Measurements from ENCODE around the gene OR8B2. TPM values are rescaled to one million over a fixed set of nuclear protein-coding genes. Genes with fewer than 3 reads are reported as not detected.
"Not testable (repeated sequence)": the region's sequence is repeated elsewhere in the genome, so short reads cannot be mapped to it uniquely, and the experiment has no call there.

OR8B2 gene
- total and polyA plus RNA-seq, 2 experiments from 2014 or later: not detected

- H3K36me3 ChIP-seq: no peaks in the 10 kb centered on the region
- H3K4me3 ChIP-seq: no peak overlapping the region
- H3K27me3 ChIP-seq: peaks cover 21% of the 10 kb centered on the region
- no peaks in the 10 kb centered on the region for H3K4me1 ChIP-seq (ENCODE audit: low read depth)
- H3K9me3 ChIP-seq (ENCODE audit: low read depth): no peaks in the 10 kb centered on the region
- no peak for DNase-seq (ENCODE audit: low read depth in 1 of 2, low spot score in 1 of 2)
- H3K27ac ChIP-seq: no peak overlapping the region
- no peak for TF ChIP-seq CTCF (IDR thresholded peaks at IDR 0.05; ENCODE audit: low read depth, low read length)
Observed at GRCh38 chr11:124409906-124410305, 25.6 kb upstream of the OR8B2 start.

GRCh38 chr11:124405581-124405980 is 21.3 kb upstream of the OR8B2 start:
- no peaks in the 10 kb centered on the region for H3K4me1 ChIP-seq (ENCODE audit: low read depth)
- no peaks in the 10 kb centered on the region for H3K36me3 ChIP-seq
- H3K27me3 ChIP-seq: peaks cover 3% of the 10 kb centered on the region
- H3K27ac ChIP-seq: no peak overlapping the region
- H3K9me3 ChIP-seq (ENCODE audit: low read depth): no peaks in the 10 kb centered on the region
- no peak for DNase-seq (ENCODE audit: low read depth in 1 of 2, low spot score in 1 of 2)
- no peak overlapping the region for H3K4me3 ChIP-seq
- TF ChIP-seq CTCF (IDR thresholded peaks at IDR 0.05; ENCODE audit: low read depth, low read length): no peak

GRCh38 chr11:124403186-124403585 is 18.9 kb upstream of the OR8B2 start:
- DNase-seq (ENCODE audit: low read depth in 1 of 2, low spot score in 1 of 2); H3K27me3 ChIP-seq; H3K27ac ChIP-seq; H3K4me3 ChIP-seq; H3K9me3 ChIP-seq (ENCODE audit: low read depth); H3K36me3 ChIP-seq; H3K4me1 ChIP-seq (ENCODE audit: low read depth): not testable (repeated sequence)

GRCh38 chr11:124402326-124402922 is 18.1 kb upstream of the OR8B2 start:
- Histone ChIP-seq H3K4me1 (ENCODE audit: low read depth) (no peaks in the 10 kb centered on the region), H3K9me3 (ENCODE audit: low read depth) (no peaks in the 10 kb centered on the region), H3K27ac (no peak overlapping the region), H3K4me3 (no peak overlapping the region), H3K27me3 (no peaks in the 10 kb centered on the region), H3K36me3 (no peaks in the 10 kb centered on the region)
- TF ChIP-seq CTCF (IDR thresholded peaks at IDR 0.05; ENCODE audit: low read depth, low read length): peak; percentile 89
- peak; percentile 62 to 93 for DNase-seq (ENCODE audit: low read depth in 1 of 2, low spot score in 1 of 2)

- Histone ChIP-seq H3K4me3 (no peak within 1 kb of the TSS), H3K9me3 (ENCODE audit: low read depth) (no peaks in the 10 kb centered on the region), H3K27ac (no peak within 1 kb of the TSS), H3K27me3 (no peaks in the 10 kb centered on the region), H3K4me1 (ENCODE audit: low read depth) (no peaks in the 10 kb centered on the region), H3K36me3 (no peaks in the 10 kb centered on the region)
- TF ChIP-seq CTCF (IDR thresholded peaks at IDR 0.05; ENCODE audit: low read depth, low read length): no peak
- DNase-seq (ENCODE audit: low read depth in 1 of 2, low spot score in 1 of 2): no peak
Observed at GRCh38 chr11:124398924-124399323, 14.6 kb upstream of the OR8B2 start, which contains the start of gene OR8B3. OR8B3 (minus strand) TSS chr11:124399024; CDS start chr11:124397351, 1,673 bp downstream.

GRCh38 chr11:124396847-124397246 is 12.5 kb upstream of the OR8B2 start:
- H3K4me3 ChIP-seq; H3K27ac ChIP-seq; H3K27me3 ChIP-seq; H3K9me3 ChIP-seq (ENCODE audit: low read depth); H3K36me3 ChIP-seq; H3K4me1 ChIP-seq (ENCODE audit: low read depth); DNase-seq (ENCODE audit: low read depth in 1 of 2, low spot score in 1 of 2): not testable (repeated sequence)

All from cardiac muscle cell (in vitro differentiated cells and primary cell).